Right lobe of liver (tissue), 4 donors: ENCODE data around the gene TMED7.

Experiments used
- POLR2A ChIP-seq: fragments of 450-650 bp; IDR thresholded peaks from one replicate; pipeline ENCODE4 v1.6.1; 2017; ENCODE audit warnings: antibody characterized with exemption, mild to moderate bottlenecking
- TF ChIP-seq, protein P1 (sequence below), 4 donors: fragments of 200-600 bp in 3 of 4; fragments of 450-650 bp in 1 of 4; IDR thresholded peaks; one replicate each; pipeline versions ENCODE4 v1.5.1 to v1.8.0; 2016 to 2022; ENCODE audit warnings: antibody characterized with exemption in 4 of 4, mild to moderate bottlenecking in 2 of 4
- donor health status: DM: no; HTN: no; CAD: no.
- donor health status: DM: no; HTN: no; CAD: no.
- donor health status: DM: no; HTN: yes; CAD: no.

DNA sequence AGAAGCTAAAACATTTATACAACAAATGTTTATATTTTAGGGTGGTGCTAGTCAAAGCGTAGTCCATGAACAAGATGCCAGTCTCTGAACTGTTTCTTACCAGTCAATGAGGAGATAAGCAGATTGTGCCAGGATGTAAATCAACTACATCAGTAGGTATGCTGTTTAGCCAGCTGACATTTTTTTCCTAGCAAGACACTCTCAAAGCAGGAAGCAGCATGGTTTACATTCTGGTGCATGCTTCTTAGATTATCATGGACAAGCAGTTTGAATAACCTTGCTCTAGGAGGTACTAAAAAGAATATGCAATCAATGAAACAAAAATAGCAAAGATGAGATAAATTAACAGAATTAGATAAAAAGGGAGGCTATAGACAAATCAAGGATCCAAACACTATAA lies 40.6 kb downstream of the TMED7 start:
- TF ChIP-seq, protein P1, sequence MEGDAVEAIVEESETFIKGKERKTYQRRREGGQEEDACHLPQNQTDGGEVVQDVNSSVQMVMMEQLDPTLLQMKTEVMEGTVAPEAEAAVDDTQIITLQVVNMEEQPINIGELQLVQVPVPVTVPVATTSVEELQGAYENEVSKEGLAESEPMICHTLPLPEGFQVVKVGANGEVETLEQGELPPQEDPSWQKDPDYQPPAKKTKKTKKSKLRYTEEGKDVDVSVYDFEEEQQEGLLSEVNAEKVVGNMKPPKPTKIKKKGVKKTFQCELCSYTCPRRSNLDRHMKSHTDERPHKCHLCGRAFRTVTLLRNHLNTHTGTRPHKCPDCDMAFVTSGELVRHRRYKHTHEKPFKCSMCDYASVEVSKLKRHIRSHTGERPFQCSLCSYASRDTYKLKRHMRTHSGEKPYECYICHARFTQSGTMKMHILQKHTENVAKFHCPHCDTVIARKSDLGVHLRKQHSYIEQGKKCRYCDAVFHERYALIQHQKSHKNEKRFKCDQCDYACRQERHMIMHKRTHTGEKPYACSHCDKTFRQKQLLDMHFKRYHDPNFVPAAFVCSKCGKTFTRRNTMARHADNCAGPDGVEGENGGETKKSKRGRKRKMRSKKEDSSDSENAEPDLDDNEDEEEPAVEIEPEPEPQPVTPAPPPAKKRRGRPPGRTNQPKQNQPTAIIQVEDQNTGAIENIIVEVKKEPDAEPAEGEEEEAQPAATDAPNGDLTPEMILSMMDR (IDR thresholded peaks at IDR 0.05), result no peak
- no peak for TF ChIP-seq POLR2A
